ENCODE results near the gene SAFB2.

SAFB2 gene

DNA sequence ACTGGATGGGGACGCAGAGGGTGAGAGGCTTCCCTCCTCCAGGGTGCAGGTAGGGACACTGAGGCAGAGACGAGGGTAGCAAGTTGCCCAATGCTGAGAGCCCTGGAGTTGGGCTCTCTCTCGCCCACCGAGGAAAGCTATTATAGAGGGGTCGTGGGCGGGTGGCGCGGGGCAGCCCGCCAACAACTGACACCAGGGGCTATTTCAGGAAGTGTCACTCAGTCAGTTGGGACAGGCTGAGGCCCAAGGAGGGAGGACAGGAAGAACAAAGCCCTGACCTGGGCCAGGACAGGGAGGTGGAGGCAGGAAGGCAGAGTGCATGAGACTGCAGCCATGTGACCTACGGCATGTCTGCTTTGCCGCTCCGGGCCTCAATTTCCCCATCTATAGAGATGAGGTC lies 84.7 kb downstream of the SAFB2 start:
- DNase-seq, result no peak
